GM19240 (cell line): ENCODE measurements around the gene PLEKHG5.
"Not testable (repeated sequence)": the region's sequence is repeated elsewhere in the genome, so short reads cannot be mapped to it uniquely, and the experiment has no call there.

Experiments
- DNase-seq: peaks from one replicate; pipeline ENCODE4 v3.0.0; 2011; ENCODE audit warnings: low spot score; ENCODE audit not compliant: insufficient read length

Gene PLEKHG5

GRCh38 chr1:6428453-6428852 lies 63.0 kb downstream of the PLEKHG5 start:
- not testable (repeated sequence) for DNase-seq

- DNase-seq = no peak
Measured at GRCh38 chr1:6427441-6428390, 63.8 kb downstream of the PLEKHG5 start.

- no peak for DNase-seq
Measured at GRCh38 chr1:6426972-6427350, 64.5 kb downstream of the PLEKHG5 start.

- DNase-seq = no peak
Measured at GRCh38 chr1:6426277-6426971, 65.0 kb downstream of the PLEKHG5 start.

GRCh38 chr1:6425658-6426057 lies 65.8 kb downstream of the PLEKHG5 start:
- no peak for DNase-seq

- DNase-seq = no peak
Measured at GRCh38 chr1:6424619-6425593, 66.6 kb downstream of the PLEKHG5 start, which contains the start of gene ESPN. Gene ESPN, plus strand, starts transcription at chr1:6424776. Its CDS starts 180 bp downstream, at chr1:6424956.

- no peak for DNase-seq
Measured at GRCh38 chr1:6424000-6424565, 67.4 kb downstream of the PLEKHG5 start.

GRCh38 chr1:6423321-6423999 lies 68.0 kb downstream of the PLEKHG5 start:
- peak; percentile 84 for DNase-seq

- no peak for DNase-seq
Measured at GRCh38 chr1:6421266-6421665, 70.2 kb downstream of the PLEKHG5 start.

- DNase-seq = no peak
Measured at GRCh38 chr1:6420454-6421042, 70.9 kb downstream of the PLEKHG5 start.

- DNase-seq = no peak
Measured at GRCh38 chr1:6419804-6420453, 71.5 kb downstream of the PLEKHG5 start, which contains the start of gene HES2. Gene HES2, minus strand, starts transcription at chr1:6419919. Its CDS starts 99 bp downstream, at chr1:6419820.

GRCh38 chr1:6419397-6419803 lies 72.1 kb downstream of the PLEKHG5 start:
- no peak for DNase-seq

- no peak for DNase-seq
Measured at GRCh38 chr1:6418668-6419396, 72.6 kb downstream of the PLEKHG5 start.

- DNase-seq = no peak
Measured at GRCh38 chr1:6417961-6418667, 73.4 kb downstream of the PLEKHG5 start.
